Measurements from ENCODE around the gene MUCL3. TPM values are rescaled to one million over a fixed set of nuclear protein-coding genes. Genes with fewer than 3 reads are reported as not detected.
"Not testable (repeated sequence)": the region's sequence is repeated elsewhere in the genome, so short reads cannot be mapped to it uniquely, and the experiment has no call there.

Gene MUCL3
- total RNA-seq, 1 donor from 2014 or later: 0.05 TPM

DNA sequence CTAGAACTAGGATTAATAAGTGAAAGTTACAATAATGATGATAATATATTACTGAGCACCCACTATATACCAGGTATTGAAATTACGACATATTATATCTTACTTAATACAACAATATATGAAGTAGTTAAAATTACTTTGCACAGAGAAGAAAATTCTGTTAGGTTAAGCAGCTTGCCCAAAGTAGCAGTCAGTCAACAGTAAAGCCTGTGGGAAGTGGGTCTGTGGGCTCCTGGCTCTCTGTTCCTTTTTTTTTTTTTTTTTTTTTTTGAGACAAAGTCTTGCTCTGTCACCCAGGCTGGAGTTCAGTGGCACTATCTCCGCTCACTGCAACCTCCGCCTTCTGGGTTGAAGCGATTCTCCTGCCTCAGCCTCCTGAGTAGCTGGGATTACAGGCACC is 37.5 kb upstream of the MUCL3 start:
- DNase-seq (ENCODE audit: low spot score, unreplicated experiment): no peak
- peaks cover 7% of the 10 kb centered on the region for H3K36me3 Mint-ChIP-seq (ENCODE audit: insufficient read depth)
- no peak overlapping the region for H3K27ac Mint-ChIP-seq
- H3K27me3 Mint-ChIP-seq: no peaks in the 10 kb centered on the region
- H3K4me1 Mint-ChIP-seq (ENCODE audit: low read depth): peaks cover 5% of the 10 kb centered on the region
- H3K9me3 Mint-ChIP-seq (ENCODE audit: low read depth): no peaks in the 10 kb centered on the region
- TF ChIP-seq, protein P1, sequence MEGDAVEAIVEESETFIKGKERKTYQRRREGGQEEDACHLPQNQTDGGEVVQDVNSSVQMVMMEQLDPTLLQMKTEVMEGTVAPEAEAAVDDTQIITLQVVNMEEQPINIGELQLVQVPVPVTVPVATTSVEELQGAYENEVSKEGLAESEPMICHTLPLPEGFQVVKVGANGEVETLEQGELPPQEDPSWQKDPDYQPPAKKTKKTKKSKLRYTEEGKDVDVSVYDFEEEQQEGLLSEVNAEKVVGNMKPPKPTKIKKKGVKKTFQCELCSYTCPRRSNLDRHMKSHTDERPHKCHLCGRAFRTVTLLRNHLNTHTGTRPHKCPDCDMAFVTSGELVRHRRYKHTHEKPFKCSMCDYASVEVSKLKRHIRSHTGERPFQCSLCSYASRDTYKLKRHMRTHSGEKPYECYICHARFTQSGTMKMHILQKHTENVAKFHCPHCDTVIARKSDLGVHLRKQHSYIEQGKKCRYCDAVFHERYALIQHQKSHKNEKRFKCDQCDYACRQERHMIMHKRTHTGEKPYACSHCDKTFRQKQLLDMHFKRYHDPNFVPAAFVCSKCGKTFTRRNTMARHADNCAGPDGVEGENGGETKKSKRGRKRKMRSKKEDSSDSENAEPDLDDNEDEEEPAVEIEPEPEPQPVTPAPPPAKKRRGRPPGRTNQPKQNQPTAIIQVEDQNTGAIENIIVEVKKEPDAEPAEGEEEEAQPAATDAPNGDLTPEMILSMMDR (IDR thresholded peaks at IDR 0.05; ENCODE audit: unreplicated experiment): no peak
- H3K4me3 Mint-ChIP-seq (ENCODE audit: low read depth): no peak overlapping the region

DNA sequence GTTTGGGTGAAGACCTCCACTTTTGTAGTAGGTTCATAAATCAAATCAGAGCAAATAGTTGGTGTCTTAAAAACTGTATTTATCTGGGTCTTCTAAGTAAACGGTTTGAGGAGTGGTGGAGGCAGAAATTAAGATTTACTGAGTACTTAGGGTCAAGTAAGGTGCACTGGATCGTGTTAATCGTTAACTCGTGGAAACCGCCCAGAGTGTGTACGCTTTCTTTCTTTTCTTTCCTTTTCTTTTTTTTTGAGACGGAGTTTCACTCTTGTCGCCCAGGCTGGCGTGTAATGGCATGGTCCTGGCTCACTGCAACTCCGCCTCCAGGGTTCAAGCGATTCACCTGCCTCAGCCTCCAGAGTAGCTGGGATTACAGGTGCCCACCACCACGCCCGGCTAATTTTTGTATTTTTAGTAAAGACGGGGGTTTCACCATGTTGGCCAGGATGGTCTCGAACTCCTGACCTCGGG is 33.4 kb upstream of the MUCL3 start:
- H3K36me3 Mint-ChIP-seq (ENCODE audit: insufficient read depth): peaks cover 13% of the 10 kb centered on the region
- not testable (repeated sequence) for H3K9me3 Mint-ChIP-seq (ENCODE audit: low read depth); H3K27me3 Mint-ChIP-seq; DNase-seq (ENCODE audit: low spot score, unreplicated experiment)
- H3K4me1 Mint-ChIP-seq (ENCODE audit: low read depth): peaks cover 14% of the 10 kb centered on the region
- H3K4me3 Mint-ChIP-seq (ENCODE audit: low read depth): peak overlapping the region; percentile 98
- peak overlapping the region; percentile 92 for H3K27ac Mint-ChIP-seq

DNA sequence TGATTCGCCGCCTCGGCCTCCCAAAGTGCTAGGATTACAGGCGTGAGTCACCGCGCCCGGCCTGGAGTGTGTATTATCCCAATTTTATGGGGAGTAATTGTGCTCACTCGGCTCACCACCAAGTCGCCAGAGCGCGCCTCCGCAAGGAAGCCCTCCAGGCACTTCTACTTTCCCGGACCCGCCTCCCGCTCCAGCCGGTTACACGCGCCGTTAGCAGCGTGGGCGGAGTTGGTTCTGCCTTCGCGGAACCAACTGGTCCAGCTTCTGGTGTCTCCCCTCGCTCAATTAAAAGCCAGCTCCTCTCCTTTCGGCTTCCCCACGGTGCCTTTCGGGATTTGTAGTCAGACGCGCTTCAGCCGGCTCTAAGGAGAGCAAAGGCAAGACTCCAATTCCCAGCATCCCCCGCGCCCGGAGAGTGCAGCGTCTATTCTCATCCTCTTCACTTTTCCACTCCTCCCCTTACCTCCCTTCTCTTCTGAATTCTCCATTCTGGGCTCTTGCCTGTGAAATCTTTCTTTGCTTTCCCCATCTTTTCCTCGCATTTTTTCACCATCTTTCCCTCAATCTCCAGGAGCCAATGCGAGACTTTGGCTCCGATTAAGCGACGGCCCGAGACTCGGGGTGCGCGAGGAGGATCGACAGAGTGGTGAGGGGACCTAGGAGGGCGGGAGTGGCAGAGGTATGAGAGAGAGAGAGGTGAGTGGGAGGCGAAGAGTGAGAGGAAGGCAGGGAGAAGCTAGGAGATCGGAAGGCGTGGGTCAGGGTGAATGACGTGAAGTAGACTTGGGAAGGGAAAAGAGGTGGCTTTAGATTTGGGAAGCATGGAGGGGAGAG is 32.8 kb upstream of the MUCL3 start, which contains the start of gene GTF2H4:
Gene GTF2H4, plus strand, starts transcription at position 450 of the 834 bp plus-strand sequence.
- H3K27ac Mint-ChIP-seq: peak within 1 kb of the TSS; percentile 92
- H3K9me3 Mint-ChIP-seq (ENCODE audit: low read depth): no peaks in the 10 kb centered on the region
- H3K4me3 Mint-ChIP-seq (ENCODE audit: low read depth): peak within 1 kb of the TSS; percentile 98
- DNase-seq (ENCODE audit: low spot score, unreplicated experiment): peak; percentile 82
- H3K27me3 Mint-ChIP-seq: no peaks in the 10 kb centered on the region
- peaks cover 15% of the 10 kb centered on the region for H3K36me3 Mint-ChIP-seq (ENCODE audit: insufficient read depth)
- TF ChIP-seq, protein P1 (IDR thresholded peaks at IDR 0.05; ENCODE audit: unreplicated experiment): no peak
- peaks cover 14% of the 10 kb centered on the region for H3K4me1 Mint-ChIP-seq (ENCODE audit: low read depth)

DNA sequence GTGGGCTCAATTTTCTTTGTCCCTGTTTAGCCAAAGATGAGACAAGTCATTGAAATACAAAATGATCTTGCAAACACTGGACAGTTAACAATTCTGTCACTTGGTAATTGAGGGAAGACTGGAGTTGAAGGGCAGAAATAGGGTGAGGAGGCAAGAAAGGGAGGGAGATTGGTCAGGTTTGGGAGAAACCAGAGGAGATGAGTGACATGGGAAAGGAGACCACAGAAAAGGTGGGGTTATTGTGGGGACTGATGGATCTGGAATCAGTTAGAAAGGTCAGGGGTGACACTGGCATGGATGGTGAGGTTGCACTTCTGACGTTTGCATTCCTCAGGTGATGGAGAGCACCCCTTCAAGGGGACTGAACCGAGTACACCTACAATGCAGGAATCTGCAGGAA is 32.1 kb upstream of the MUCL3 start:
- Mint-ChIP-seq H3K27me3 (no peaks in the 10 kb centered on the region), H3K27ac (no peak overlapping the region), H3K4me3 (ENCODE audit: low read depth) (peak overlapping the region; percentile 98), H3K4me1 (ENCODE audit: low read depth) (peaks cover 16% of the 10 kb centered on the region), H3K9me3 (ENCODE audit: low read depth) (no peaks in the 10 kb centered on the region), H3K36me3 (ENCODE audit: insufficient read depth) (peaks cover 15% of the 10 kb centered on the region)
- no peak for DNase-seq (ENCODE audit: low spot score, unreplicated experiment)
- TF ChIP-seq, protein P1 (IDR thresholded peaks at IDR 0.05; ENCODE audit: unreplicated experiment): no peak

DNA sequence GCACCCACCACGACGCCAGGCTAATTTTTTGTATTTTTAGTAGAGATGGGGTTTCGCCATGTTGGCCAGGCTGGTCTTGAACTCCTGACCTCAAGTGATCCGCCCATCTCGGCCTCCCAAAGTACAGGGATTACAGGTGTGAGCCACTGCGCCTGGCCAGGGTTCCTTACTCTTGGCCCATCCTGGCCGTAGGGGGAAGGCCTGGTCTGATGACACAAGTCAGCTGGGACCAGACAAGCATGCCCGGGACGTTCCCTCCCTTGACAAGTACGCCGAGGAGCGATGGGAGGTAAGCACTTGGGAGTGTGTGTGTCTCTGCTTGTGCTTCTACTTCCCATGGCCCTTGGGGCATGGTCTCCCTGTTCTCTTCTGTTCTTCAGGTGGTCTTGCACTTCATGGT is 30.3 kb upstream of the MUCL3 start:
- Mint-ChIP-seq H3K36me3 (ENCODE audit: insufficient read depth) (peaks cover 15% of the 10 kb centered on the region), H3K4me1 (ENCODE audit: low read depth) (peaks cover 23% of the 10 kb centered on the region)
- DNase-seq (ENCODE audit: low spot score, unreplicated experiment); H3K4me3 Mint-ChIP-seq (ENCODE audit: low read depth); H3K27me3 Mint-ChIP-seq; H3K27ac Mint-ChIP-seq; H3K9me3 Mint-ChIP-seq (ENCODE audit: low read depth): not testable (repeated sequence)

DNA sequence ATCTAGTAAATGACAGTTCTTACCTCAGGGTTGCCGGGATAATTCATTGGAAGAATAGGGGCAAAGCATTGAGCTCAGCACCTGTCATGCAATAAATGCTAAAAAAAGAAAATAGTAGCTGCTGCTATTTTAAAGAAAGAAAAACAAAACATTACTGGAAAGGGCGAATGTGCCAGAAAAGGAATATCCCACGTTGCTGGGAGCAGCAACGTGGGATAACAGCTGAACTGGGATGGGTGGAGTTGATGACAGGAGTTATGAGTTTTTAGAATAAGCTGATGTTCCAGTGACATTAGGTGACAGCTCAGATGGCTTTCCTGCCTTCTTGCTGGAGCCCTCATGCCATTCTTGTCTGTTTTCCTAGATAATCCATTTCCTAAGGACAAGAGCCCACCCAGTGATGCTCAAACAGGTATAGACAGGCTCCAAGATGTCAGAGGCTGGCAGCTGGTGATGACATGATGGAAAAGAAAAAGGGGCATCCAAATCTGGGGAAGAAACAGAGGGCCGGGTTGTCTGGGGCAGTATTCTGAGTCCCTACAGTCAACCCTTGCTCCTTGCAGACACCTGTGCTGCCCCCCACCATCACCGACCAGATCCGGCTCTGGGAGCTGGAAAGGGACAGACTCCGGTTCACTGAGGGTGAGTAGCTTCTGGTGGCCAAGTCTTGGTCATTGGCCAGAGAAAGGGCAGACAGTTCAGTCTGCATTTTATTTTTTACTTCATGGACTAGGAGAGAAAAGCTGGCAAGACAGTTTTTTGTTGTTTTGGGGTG is 27.8 kb upstream of the MUCL3 start:
- TF ChIP-seq, protein P1 (IDR thresholded peaks at IDR 0.05; ENCODE audit: unreplicated experiment): no peak
- Mint-ChIP-seq H3K36me3 (ENCODE audit: insufficient read depth) (peaks cover 27% of the 10 kb centered on the region), H3K4me1 (ENCODE audit: low read depth) (peaks cover 23% of the 10 kb centered on the region), H3K27me3 (no peaks in the 10 kb centered on the region), H3K27ac (no peak overlapping the region), H3K9me3 (ENCODE audit: low read depth) (no peaks in the 10 kb centered on the region), H3K4me3 (ENCODE audit: low read depth) (peak overlapping the region; percentile 83)
- DNase-seq (ENCODE audit: low spot score, unreplicated experiment): no peak

All from progenitor cell of endocrine pancreas (in vitro differentiated cells).